OCI-LY3 (cell line): ENCODE data around the gene SDK1.

Experiments
- EZH2phosphoT487 ChIP-seq: fragments of 200-600 bp; shearing (Covaris generic); IDR thresholded peaks from 2 replicates; pipeline ENCODE4 v1.6.1; 2018; ENCODE audit warnings: antibody characterized with exemption, mixed run types, low read depth
- TF ChIP-seq, protein P1 (sequence below): fragments of 200-600, 300-600 bp; sonication (generic); IDR thresholded peaks from 2 replicates; pipeline ENCODE4 v1.5.1; 2014; ENCODE audit warnings: antibody characterized with exemption, low read length, low read depth

DNA sequence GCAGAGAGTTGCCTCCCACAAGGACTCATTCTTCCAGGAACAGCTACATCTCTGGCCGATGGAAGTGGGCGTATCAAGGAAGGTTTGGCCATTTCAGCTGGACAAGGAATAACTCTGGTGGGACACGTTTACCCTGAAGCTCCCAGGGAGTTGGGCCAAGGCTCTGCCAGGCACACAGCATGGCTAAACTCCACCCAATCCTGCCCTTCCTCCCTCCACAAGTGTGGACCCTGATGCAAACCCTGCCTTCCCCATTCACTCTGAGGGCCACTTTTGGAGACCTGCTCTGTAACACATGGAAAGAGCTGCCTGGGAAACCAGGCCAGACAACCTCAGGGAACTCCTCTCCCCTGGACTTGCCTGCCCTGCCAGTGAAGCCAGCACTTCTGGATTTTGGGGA, 973.2 kb downstream of the SDK1 start:
- TF ChIP-seq, protein P1, sequence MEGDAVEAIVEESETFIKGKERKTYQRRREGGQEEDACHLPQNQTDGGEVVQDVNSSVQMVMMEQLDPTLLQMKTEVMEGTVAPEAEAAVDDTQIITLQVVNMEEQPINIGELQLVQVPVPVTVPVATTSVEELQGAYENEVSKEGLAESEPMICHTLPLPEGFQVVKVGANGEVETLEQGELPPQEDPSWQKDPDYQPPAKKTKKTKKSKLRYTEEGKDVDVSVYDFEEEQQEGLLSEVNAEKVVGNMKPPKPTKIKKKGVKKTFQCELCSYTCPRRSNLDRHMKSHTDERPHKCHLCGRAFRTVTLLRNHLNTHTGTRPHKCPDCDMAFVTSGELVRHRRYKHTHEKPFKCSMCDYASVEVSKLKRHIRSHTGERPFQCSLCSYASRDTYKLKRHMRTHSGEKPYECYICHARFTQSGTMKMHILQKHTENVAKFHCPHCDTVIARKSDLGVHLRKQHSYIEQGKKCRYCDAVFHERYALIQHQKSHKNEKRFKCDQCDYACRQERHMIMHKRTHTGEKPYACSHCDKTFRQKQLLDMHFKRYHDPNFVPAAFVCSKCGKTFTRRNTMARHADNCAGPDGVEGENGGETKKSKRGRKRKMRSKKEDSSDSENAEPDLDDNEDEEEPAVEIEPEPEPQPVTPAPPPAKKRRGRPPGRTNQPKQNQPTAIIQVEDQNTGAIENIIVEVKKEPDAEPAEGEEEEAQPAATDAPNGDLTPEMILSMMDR = no peak
- no peak for TF ChIP-seq EZH2phosphoT487
